GM21526 (cell line): ENCODE results near the gene ROR1.

Source experiments
- ATAC-seq: cut with Tn5 transposase; IDR thresholded peaks from one replicate; pipeline ENCODE4 v1.9.1; 2021; ENCODE audit warnings: moderate library complexity; ENCODE audit not compliant: unreplicated experiment, low FRiP score

ROR1 gene

DNA sequence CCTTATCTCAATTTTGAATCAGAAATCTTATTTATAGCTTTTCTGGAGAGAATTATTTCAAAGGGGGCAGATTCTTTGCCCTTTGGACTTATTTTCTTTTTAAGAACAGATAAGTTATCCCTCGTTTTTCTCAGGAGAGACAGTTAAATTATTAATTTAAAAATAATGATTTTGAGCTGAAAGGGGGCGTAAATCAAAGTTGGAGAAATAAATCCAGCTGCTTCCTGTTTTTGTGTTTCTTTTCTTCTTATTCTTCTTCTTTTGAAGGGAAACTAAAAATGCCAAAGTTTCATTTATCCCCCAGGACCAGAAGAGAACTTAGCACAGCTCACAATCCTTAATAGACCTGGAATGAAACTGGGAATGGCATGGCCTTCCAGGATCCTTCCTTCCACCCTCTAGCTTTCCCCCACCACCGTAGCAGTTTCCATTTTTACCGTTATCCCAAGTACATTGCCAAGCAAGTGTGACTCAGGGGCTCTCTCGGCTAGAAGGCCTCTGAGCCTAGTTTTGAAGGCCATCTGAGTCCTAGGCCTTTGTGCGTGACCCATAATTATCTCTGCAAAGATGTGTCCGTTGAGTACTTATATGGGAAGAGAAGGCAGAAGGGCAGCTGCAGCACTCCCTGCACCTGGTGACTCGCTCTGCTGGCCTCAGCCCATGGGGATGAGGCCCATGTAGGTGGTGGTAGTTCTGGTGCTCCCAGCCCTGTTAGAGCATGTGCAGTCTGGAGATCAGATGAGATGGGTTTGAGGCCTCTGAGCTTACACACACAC is 181.7 kb downstream of the ROR1 start:
- ATAC-seq: no peak

DNA sequence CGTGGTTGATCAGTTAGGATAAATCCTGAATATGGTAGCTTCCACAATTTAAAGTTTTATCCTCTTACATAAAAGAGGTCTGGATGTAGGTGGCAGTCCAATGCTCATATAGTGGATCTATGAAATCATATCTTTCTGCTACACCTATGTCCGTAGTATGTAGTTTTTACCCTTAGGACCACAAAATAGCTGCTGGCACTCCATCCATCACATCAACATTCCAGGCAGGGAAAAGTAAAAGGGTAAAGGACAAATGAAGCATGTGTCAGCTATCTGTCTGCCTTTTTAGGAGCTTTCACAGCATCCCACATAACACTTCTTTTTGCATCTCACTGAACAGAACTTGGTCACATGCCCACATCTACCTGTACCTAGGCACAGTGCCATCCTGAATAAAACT is 184.7 kb downstream of the ROR1 start:
- no peak for ATAC-seq

DNA sequence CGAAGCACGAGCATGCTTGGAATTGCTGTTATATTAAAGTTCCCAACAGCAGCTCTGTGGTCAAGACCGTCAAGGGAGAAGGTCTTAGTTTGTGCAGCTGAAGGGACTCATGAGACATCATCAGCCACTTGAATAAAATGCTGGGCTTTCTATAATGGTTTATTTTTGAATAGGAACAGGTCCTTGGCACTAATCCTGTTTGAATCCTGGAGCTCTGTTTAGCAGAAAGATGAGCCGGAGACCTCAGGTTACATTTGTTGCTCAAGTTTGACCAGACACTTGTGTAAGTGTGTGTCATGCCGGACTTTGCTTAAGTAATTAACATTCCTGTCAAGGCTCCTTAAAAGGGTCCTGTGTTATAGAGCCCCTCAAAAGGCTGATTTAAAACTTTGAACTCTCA is 186.5 kb downstream of the ROR1 start:
- ATAC-seq: no peak

- ATAC-seq: no peak
These were observed 192.2 kb downstream of the ROR1 start for GRCh38 chr1:63966016-63966415.

GRCh38 chr1:63967901-63968300 is 194.1 kb downstream of the ROR1 start:
- no peak for ATAC-seq

DNA sequence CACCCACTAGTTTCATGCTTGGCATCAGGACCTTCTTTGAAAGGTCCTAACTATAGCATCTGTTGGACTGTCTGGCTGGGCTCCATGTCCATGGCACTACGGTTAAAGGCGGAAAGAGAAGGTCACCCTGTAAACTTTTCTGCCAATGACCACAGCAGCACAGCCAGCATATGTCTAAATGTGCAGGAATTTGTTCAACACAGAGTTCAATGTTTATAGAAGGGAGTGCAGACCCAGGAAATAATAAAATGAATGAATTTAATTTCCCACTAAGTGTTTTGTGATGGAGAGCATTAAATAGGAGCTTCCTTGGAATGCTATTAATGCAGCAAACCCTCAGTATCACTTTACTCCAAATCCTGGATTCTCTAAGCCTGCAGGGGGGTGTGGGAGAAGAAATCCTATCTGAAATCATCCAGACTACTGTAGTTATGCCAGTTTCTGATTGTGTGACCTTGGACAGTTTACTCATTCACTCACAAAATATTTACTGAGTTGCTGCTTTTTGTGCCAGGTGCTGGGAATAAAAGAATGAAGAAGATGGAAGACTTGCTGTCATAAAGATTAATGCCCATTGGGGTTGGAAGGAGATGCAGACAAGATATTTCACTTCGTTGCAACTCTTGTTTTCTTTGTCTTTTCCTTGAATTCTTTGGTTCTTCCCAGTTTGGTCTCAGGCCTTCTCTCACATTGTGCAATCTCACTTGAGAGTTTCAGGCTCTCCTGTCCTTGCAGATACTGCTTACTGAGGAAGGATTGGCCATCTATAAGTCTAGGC is 195.0 kb downstream of the ROR1 start:
- no peak for ATAC-seq

- no peak for ATAC-seq
These were observed 195.7 kb downstream of the ROR1 start for GRCh38 chr1:63969441-63969901.

DNA sequence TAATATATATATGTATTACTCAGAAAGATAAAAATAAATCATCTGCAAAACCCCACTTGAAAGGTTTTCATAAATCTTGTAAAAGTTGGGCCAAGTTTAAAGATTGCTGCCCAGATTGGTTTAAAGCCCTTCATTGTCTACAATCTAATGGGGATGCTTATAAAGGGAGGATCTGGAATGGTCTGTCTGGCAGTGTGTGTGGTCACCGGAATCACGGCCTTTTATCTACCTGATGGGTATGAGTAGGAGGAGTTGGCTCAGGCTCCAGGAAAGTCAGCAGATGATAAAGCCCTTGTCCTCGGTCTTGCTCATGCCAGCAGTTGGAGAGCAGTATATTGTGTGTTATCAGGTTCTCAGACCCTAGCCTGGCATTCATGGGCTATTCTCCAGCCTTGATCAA is 197.7 kb downstream of the ROR1 start:
- ATAC-seq: no peak

DNA sequence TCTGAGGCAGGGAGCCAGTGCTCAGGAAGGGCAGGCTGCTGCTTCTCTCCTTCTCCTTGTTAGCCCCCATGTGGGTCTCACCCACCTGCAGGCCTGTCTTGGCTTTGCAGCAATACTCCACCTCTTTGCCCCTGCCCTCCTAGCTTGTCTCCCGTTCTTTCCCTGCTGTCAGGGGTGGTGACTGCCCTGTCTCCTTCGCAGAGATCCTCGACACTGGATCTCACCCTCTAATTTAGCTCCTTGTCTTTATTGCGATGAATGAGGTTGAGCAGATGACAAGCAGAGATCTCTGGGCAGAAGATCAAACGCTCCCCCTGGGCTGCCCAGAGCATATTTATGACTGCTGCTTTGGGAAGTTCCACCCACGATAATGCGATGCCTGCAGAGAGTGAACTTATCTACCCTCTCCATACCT is 199.2 kb downstream of the ROR1 start:
- no peak for ATAC-seq

DNA sequence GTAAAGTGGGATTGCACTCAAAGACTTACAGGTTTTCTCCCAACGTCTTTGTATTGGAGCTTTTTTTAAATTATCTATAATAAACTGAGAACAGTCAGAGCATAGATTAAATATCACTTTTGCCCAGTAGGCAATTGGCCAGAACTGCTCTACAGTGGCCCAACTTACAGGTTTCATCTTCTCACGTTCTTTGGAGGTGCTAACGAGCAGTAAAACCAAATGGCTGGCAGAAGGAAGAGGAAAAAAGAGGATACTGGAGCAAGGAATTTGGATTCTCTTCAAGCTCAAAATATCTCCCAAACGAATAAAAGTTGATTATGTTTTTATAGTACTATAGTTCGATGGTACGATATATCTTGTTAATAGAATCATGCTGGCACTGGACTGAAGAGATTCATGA is 201.1 kb downstream of the ROR1 start:
- ATAC-seq: no peak

DNA sequence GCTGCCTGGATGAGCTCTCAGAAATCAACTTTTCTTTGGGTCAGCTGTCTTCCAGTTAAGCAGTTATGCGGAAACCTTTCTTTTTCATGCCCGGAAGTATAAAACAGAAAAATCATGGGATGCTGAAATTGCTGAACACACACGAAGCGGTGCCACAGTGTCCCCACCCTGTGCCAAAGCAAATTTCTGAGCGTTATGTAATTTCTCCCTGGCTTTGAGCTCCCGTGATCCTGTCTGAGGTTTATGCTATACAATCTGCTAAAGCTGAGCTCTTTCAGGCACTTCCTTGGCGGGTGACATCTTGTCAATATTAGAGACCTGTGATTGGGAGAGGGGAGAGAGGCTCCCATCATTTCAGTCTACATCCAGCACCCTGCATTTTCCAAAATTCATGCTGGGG is 201.7 kb downstream of the ROR1 start:
- ATAC-seq: no peak

- no peak for ATAC-seq
These were observed 202.2 kb downstream of the ROR1 start for GRCh38 chr1:63976006-63976405.

GRCh38 chr1:63977466-63977865 is 203.6 kb downstream of the ROR1 start:
- ATAC-seq: no peak

DNA sequence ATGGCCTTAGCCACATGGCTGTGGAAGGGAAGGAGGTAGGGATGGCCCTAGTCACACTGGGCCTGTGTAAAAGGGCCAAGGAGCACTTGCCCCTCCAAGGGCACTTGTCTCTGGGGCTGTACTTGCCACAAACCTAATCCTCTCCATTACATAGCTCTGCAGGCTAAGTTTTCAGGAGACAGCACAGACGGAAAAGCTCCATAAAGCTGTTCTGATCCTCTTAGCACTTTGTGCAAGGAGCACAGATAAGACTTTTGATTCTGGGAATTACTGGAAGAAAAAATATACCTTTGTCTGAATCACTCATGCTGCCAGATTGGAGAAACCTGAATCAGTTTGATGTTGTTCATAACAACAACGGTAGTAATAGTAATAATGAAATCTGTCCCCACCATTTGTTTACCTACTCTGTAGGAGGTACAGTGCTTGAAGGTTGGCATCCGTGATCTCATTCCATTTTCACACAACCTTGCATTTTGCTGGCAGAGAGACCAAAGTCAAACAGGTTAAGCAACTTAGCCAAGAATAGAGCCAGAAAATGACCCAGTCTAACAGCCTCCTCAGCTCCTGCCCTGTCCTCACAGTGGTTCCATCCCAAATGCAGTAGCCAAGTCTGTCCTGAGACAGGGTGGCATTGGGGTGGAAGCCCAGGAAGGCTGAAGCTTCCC is 207.1 kb downstream of the ROR1 start:
- ATAC-seq: no peak

- ATAC-seq: no peak
These were observed 207.6 kb downstream of the ROR1 start for GRCh38 chr1:63981408-63981773.

GRCh38 chr1:63982201-63982600 is 208.4 kb downstream of the ROR1 start:
- ATAC-seq: no peak

DNA sequence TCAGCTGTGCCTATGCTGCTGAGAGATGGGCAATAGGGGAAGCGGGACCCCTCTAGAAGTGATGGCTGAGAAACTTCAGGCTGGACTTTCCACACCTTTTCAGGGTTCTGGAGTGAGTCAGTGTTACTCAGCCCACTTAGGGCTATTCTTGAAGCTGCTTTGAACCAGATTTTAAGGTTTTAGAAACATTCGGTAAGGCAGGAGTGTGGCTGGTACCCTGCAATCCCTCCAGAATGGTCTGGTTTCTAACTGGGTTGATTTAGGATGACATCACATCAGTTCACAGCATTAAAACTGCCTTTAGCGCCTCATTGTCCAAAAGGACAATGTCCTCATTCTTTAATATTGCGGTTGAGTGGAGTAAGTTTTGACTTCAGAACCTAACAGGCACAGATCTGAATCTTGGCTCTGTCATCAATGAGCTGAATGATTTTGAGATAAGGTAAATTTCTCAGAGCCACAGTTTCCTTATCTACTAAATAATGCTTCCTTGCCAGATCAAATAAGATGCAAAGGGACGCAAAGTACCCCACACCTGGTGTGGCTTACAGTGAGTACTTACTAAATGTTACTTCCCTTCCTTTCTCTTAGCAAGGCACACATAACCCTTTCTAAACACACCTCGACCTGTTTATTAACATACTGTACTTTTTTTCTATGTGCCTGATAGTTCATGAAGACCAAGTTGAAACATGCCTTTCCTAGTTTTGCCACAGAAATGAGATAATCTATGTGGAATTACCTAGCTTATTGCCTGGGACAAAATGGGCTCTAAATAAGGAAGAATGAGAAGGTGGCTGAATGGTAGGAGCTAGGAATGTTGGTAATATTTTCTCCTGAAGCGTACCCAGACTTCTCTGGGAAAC is 209.8 kb downstream of the ROR1 start:
- no peak for ATAC-seq

DNA sequence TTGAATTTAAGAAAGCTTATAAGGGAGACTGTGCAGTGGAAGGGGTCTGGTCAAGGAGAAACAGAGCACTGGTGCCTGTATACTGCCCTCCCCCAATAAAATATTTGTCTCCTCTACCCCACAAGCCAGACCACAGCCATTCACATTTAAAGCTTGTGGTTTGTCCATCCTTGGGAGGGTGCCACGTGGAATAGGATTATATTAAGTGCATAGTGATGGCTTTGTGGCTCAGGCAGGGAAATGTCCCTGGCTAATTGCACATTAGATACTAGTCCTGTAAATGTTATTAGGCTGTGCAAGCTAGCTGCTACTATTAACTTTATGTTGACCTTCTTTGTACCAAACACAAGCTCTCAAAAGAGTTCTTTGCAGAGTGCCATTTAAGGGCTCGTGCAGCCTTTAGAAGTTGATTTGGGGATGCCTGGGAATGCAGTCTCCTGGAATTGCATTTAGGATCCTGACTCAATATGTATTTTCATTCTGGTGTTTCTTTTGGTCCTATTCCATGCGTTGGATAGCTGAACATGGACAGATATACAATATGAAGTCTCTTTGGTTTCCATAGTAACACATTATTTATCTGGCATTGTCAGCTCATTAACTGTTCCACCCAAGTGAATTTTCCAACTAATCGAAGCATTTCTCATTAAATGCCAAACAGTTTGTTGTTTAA is 210.6 kb downstream of the ROR1 start:
- ATAC-seq: no peak

DNA sequence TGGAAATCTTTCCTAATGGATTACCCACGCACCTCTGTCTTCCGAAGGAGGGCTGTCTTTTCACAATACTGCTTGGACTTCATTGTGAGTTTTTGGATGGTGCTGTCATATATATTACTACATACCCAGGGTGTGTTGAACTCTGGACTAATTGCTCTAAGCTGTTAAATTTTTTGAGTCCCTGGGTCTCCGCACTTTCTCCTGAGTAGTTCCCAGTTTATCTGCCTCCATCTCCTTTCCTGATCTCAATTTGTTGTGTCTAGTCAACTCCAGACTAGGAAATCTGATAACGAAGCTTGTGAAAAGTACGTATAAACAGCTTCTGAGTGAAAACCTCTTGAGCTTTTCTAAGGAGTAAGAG is 211.1 kb downstream of the ROR1 start:
- ATAC-seq: no peak

- ATAC-seq: no peak
These were observed 213.3 kb downstream of the ROR1 start for GRCh38 chr1:63987014-63987627.
